Measurements from ENCODE around the gene CBR3.
"Not testable (repeated sequence)": the region's sequence is repeated elsewhere in the genome, so short reads cannot be mapped to it uniquely, and the experiment has no call there.

Gene CBR3

GRCh38 chr21:36097427-36098181 is 37.3 kb upstream of the CBR3 start:
- H3K4me3 ChIP-seq (ENCODE audit: insufficient read depth, low read length, poor library complexity, severe bottlenecking), result no peak overlapping the region
- no peaks in the 10 kb centered on the region for H3K9me2 ChIP-seq (replicated peaks; ENCODE audit: insufficient read depth, low read length)
- H2AFZ ChIP-seq (ENCODE audit: low read depth, low read length, severe bottlenecking), result no peak overlapping the region
- 0 out of 2 replicates have a peak, but pooled peaks cover 3% of the 10 kb centered on the region for H3K27me3 ChIP-seq (ENCODE audit: low read length)
- no peaks in the 10 kb centered on the region for H3F3A ChIP-seq (ENCODE audit: insufficient read depth)
- H3K9me3 ChIP-seq (ENCODE audit: insufficient read depth, low read length), result peaks cover 10% of the 10 kb centered on the region; the same call in 1 of the 2 replicates
- no peaks in the 10 kb centered on the region for H4K20me1 ChIP-seq (ENCODE audit: low read depth, low read length)
- no peak for TF ChIP-seq CTCF (IDR thresholded peaks at IDR 0.05; ENCODE audit: insufficient read depth, low read length, poor library complexity, severe bottlenecking)
- TF ChIP-seq EZH2phosphoT487 (conservative IDR thresholded peaks at IDR 0.05; ENCODE audit: low read length), result no peak
- H3K4me2 ChIP-seq (ENCODE audit: low read depth, low read length, poor library complexity, severe bottlenecking), result no peak overlapping the region
- no peak overlapping the region for H3K27ac ChIP-seq (ENCODE audit: low read depth, low read length)
- H3K36me3 ChIP-seq (ENCODE audit: low read length), result no peaks in the 10 kb centered on the region
- no peak overlapping the region for H3K9ac ChIP-seq (ENCODE audit: low read length)
- H3K79me2 ChIP-seq (ENCODE audit: insufficient read depth, low read length), result no peaks in the 10 kb centered on the region

GRCh38 chr21:36098182-36098532 is 36.7 kb upstream of the CBR3 start:
- Histone ChIP-seq H4K20me1 (ENCODE audit: low read depth, low read length) (no peaks in the 10 kb centered on the region), H3K79me2 (ENCODE audit: insufficient read depth, low read length) (no peaks in the 10 kb centered on the region), H3K9ac (ENCODE audit: low read length) (no peak overlapping the region), H3K27ac (ENCODE audit: low read depth, low read length) (no peak overlapping the region), H3K9me2 (replicated peaks; ENCODE audit: insufficient read depth, low read length) (no peaks in the 10 kb centered on the region), H2AFZ (ENCODE audit: low read depth, low read length, severe bottlenecking) (no peak overlapping the region), H3K4me3 (ENCODE audit: insufficient read depth, low read length, poor library complexity, severe bottlenecking) (no peak overlapping the region), H3F3A (ENCODE audit: insufficient read depth) (no peaks in the 10 kb centered on the region), H3K36me3 (ENCODE audit: low read length) (no peaks in the 10 kb centered on the region), H3K27me3 (ENCODE audit: low read length) (0 out of 2 replicates have a peak, but pooled peaks cover 3% of the 10 kb centered on the region), H3K9me3 (ENCODE audit: insufficient read depth, low read length) (peaks cover 10% of the 10 kb centered on the region; the same call in 1 of the 2 replicates), H3K4me2 (ENCODE audit: low read depth, low read length, poor library complexity, severe bottlenecking) (no peak overlapping the region)
- TF ChIP-seq EZH2phosphoT487 (conservative IDR thresholded peaks at IDR 0.05; ENCODE audit: low read length) (no peak), CTCF (IDR thresholded peaks at IDR 0.05; ENCODE audit: insufficient read depth, low read length, poor library complexity, severe bottlenecking) (no peak)

- H3K36me3 ChIP-seq (ENCODE audit: low read length), result no peaks in the 10 kb centered on the region
- H3K27ac ChIP-seq (ENCODE audit: low read depth, low read length), result no peak overlapping the region
- no peak overlapping the region for H3K4me3 ChIP-seq (ENCODE audit: insufficient read depth, low read length, poor library complexity, severe bottlenecking)
- H2AFZ ChIP-seq (ENCODE audit: low read depth, low read length, severe bottlenecking), result no peak overlapping the region
- no peak overlapping the region for H3K9ac ChIP-seq (ENCODE audit: low read length)
- H3K79me2 ChIP-seq (ENCODE audit: insufficient read depth, low read length), result no peaks in the 10 kb centered on the region
- H4K20me1 ChIP-seq (ENCODE audit: low read depth, low read length), result no peaks in the 10 kb centered on the region
- TF ChIP-seq CTCF (IDR thresholded peaks at IDR 0.05; ENCODE audit: insufficient read depth, low read length, poor library complexity, severe bottlenecking) (no peak), EZH2phosphoT487 (conservative IDR thresholded peaks at IDR 0.05; ENCODE audit: low read length) (no peak)
- H3K27me3 ChIP-seq (ENCODE audit: low read length), result no peaks in the 10 kb centered on the region
- no peaks in the 10 kb centered on the region for H3F3A ChIP-seq (ENCODE audit: insufficient read depth)
- H3K9me3 ChIP-seq (ENCODE audit: insufficient read depth, low read length), result peaks cover 1% of the 10 kb centered on the region; the same call in 1 of the 2 replicates
- H3K4me2 ChIP-seq (ENCODE audit: low read depth, low read length, poor library complexity, severe bottlenecking), result no peak overlapping the region
- no peaks in the 10 kb centered on the region for H3K9me2 ChIP-seq (replicated peaks; ENCODE audit: insufficient read depth, low read length)
Measured at GRCh38 chr21:36099000-36099399, 35.9 kb upstream of the CBR3 start.

GRCh38 chr21:36099695-36100211 is 35.1 kb upstream of the CBR3 start:
- not testable (repeated sequence) for H3K4me2 ChIP-seq (ENCODE audit: low read depth, low read length, poor library complexity, severe bottlenecking); H3K27me3 ChIP-seq (ENCODE audit: low read length); H3K9me3 ChIP-seq (ENCODE audit: insufficient read depth, low read length); H3K9me2 ChIP-seq (replicated peaks; ENCODE audit: insufficient read depth, low read length); H2AFZ ChIP-seq (ENCODE audit: low read depth, low read length, severe bottlenecking); H3K27ac ChIP-seq (ENCODE audit: low read depth, low read length); H4K20me1 ChIP-seq (ENCODE audit: low read depth, low read length); H3K36me3 ChIP-seq (ENCODE audit: low read length); H3K4me3 ChIP-seq (ENCODE audit: insufficient read depth, low read length, poor library complexity, severe bottlenecking); H3F3A ChIP-seq (ENCODE audit: insufficient read depth); H3K9ac ChIP-seq (ENCODE audit: low read length); H3K79me2 ChIP-seq (ENCODE audit: insufficient read depth, low read length)
